AG09319 (cell line): ENCODE data around the gene MBD5.

Source experiments
- DNase-seq: peaks from one replicate; pipeline ENCODE4 v3.0.0-alpha.2; 2010; ENCODE audit warnings: low read depth; ENCODE audit errors: extremely low read depth
- CTCF ChIP-seq: IDR thresholded peaks from 2 replicates; pipeline ENCODE4 v1.5.1; 2011; ENCODE audit warnings: low read depth, mild to moderate bottlenecking, inconsistent platforms, low read length, moderate library complexity

Gene MBD5

GRCh38 chr2:148517822-148518221 is 496.9 kb downstream of the MBD5 start:
- TF ChIP-seq CTCF, result no peak
- no peak for DNase-seq

GRCh38 chr2:148519013-148519412 is 498.1 kb downstream of the MBD5 start:
- no peak for DNase-seq
- no peak for TF ChIP-seq CTCF

- TF ChIP-seq CTCF, result no peak
- no peak for DNase-seq
These were observed 500.3 kb downstream of the MBD5 start for GRCh38 chr2:148521181-148521580.

- TF ChIP-seq CTCF, result no peak
- DNase-seq, result no peak
These were observed 502.4 kb downstream of the MBD5 start for GRCh38 chr2:148523315-148523714.

- TF ChIP-seq CTCF, result no peak
- no peak for DNase-seq
These were observed 503.6 kb downstream of the MBD5 start for GRCh38 chr2:148524519-148524919.

GRCh38 chr2:148525130-148525529 is 504.2 kb downstream of the MBD5 start:
- no peak for TF ChIP-seq CTCF
- DNase-seq, result no peak

GRCh38 chr2:148526509-148527346 is 505.8 kb downstream of the MBD5 start:
- DNase-seq, result no peak
- no peak for TF ChIP-seq CTCF
